Left lobe of liver (tissue), 2 donors: ENCODE measurements around the gene MN1. TPM values are rescaled to one million over a fixed set of nuclear protein-coding genes. Genes with fewer than 3 reads are reported as not detected.

Experiments used
- ATAC-seq: fragments of 200-7000 bp; cut with Tn5 transposase; one replicate; pipeline ENCODE4 v1.9.1; 2020; ENCODE audit warnings: mild to moderate bottlenecking, moderate library complexity
- DNase-seq: peaks from one replicate; pipeline ENCODE4 v3.0.0-alpha.2; 2020; ENCODE audit warnings: low spot score
- total RNA-seq: library from RNA; stranded (reverse); gene quantifications from one replicate; pipeline ENCODE4 v1.2.1, GENCODE V29; 2021
- donor health status: DM: no; HTN: no; CAD: no; lungs with moderate emphysema.
- donor health status: DM: no; HTN: yes; CAD: no.

The MN1 gene
- total RNA-seq, 1 donor from 2014 or later, result 1.2 TPM

GRCh38 chr22:27800250-27801201 lies 1.0 kb downstream of the MN1 start:
- ATAC-seq, result peak; percentile 6
- DNase-seq, result no peak

GRCh38 chr22:27799827-27800249 lies 1.7 kb downstream of the MN1 start:
- peak; percentile 40 for ATAC-seq
- DNase-seq, result peak; percentile 65

GRCh38 chr22:27799015-27799826 lies 2.3 kb downstream of the MN1 start:
- ATAC-seq, result no peak
- no peak for DNase-seq

GRCh38 chr22:27798511-27799014 lies 3.0 kb downstream of the MN1 start:
- DNase-seq (no peak), ATAC-seq (no peak)

GRCh38 chr22:27797520-27798391 lies 3.8 kb downstream of the MN1 start:
- DNase-seq (no peak), ATAC-seq (no peak)

- DNase-seq (no peak), ATAC-seq (no peak)
Observed at GRCh38 chr22:27796829-27797519, 4.6 kb downstream of the MN1 start.

GRCh38 chr22:27795696-27796517 lies 5.6 kb downstream of the MN1 start:
- ATAC-seq, result no peak
- no peak for DNase-seq

- DNase-seq, result no peak
- no peak for ATAC-seq
Observed at GRCh38 chr22:27795053-27795452, 6.5 kb downstream of the MN1 start.

GRCh38 chr22:27794226-27794625 lies 7.3 kb downstream of the MN1 start:
- DNase-seq, result no peak

GRCh38 chr22:27793576-27793975 lies 8.0 kb downstream of the MN1 start:
- no peak for ATAC-seq
- no peak for DNase-seq

More at GRCh38 chr22:27794226-27794625, 7.3 kb downstream of the MN1 start:
- ATAC-seq, result no peak

GRCh38 chr22:27792452-27793161 lies 8.9 kb downstream of the MN1 start:
- DNase-seq (no peak), ATAC-seq (no peak)

GRCh38 chr22:27791859-27792241 lies 9.7 kb downstream of the MN1 start:
- no peak for DNase-seq
- no peak for ATAC-seq

GRCh38 chr22:27791159-27791858 lies 10.2 kb downstream of the MN1 start:
- ATAC-seq (no peak), DNase-seq (no peak)

GRCh38 chr22:27790376-27791158 lies 11.0 kb downstream of the MN1 start:
- DNase-seq, result no peak
- no peak for ATAC-seq

GRCh38 chr22:27788500-27789288 lies 12.9 kb downstream of the MN1 start:
- no peak for DNase-seq
- no peak for ATAC-seq

GRCh38 chr22:27786965-27787364 lies 14.6 kb downstream of the MN1 start:
- ATAC-seq (no peak), DNase-seq (no peak)
